ENCODE results near the gene KRT31.
A peak's percentile ranks its signal among the peaks of the same experiment; 100 is the strongest.
"Not testable (repeated sequence)": the region's sequence is repeated elsewhere in the genome, so short reads cannot be mapped to it uniquely, and the experiment has no call there.

KRT31 gene

DNA sequence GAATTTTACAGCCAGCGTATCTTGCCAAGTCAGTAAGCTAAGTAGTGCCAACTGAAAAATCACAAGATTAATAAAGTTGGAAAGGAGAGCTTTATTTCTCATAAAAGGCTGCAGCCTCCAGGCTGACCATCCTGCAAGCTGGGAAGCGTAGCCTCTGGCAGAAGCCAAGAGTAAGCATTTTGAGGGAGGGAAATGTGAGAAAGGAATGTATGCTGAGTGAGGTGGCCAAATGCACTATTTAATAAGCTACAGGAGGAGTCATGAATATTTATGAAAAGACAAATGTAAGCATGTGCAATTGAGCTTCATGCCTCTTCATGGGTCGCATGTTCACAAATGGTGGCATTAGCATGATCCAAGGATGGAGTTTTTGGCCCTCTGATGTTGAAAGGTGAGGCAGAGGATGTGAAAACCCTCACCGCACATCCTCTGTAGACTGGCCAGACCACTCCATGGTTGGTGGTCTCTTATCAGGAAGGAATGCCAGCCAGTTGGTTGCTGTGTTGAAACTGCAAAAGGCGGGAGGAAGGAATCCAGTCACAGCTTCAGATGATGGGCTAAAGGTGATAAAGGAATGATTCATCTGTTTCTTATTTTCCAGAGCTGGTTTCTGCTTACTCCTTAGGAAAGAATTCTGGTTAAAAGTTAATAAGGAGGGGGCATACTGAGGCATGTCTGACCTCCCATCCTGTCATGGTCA is 37.0 kb downstream of the KRT31 start:
- peak; percentile 79 for DNase-seq (ENCODE audit: low read depth)
- no peak overlapping the region for H3K4me3 ChIP-seq (ENCODE audit: low read length)
- TF ChIP-seq, protein P1, sequence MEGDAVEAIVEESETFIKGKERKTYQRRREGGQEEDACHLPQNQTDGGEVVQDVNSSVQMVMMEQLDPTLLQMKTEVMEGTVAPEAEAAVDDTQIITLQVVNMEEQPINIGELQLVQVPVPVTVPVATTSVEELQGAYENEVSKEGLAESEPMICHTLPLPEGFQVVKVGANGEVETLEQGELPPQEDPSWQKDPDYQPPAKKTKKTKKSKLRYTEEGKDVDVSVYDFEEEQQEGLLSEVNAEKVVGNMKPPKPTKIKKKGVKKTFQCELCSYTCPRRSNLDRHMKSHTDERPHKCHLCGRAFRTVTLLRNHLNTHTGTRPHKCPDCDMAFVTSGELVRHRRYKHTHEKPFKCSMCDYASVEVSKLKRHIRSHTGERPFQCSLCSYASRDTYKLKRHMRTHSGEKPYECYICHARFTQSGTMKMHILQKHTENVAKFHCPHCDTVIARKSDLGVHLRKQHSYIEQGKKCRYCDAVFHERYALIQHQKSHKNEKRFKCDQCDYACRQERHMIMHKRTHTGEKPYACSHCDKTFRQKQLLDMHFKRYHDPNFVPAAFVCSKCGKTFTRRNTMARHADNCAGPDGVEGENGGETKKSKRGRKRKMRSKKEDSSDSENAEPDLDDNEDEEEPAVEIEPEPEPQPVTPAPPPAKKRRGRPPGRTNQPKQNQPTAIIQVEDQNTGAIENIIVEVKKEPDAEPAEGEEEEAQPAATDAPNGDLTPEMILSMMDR (IDR thresholded peaks at IDR 0.05; ENCODE audit: insufficient read depth, low read depth, low read length, missing control alignments) = no peak

DNA sequence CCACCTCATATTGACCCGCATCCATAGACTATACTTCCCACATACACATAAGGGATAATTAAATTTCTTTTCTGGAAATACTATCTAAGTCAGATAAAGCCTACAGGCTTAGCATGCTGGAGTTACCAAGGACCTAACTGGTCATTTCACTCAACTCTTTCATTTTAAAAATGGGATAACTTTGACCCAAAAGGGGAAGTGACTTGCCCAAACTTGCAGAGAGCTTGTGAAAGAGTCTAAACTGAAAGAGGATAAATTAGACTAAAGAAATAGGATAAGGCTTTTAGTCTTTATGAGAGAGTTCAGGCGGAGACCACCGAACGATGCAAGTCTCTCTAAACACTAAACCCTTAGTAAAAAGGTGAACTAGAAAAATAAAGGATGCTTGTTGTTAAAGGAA is 42.9 kb downstream of the KRT31 start:
- DNase-seq (ENCODE audit: low read depth) = no peak
- TF ChIP-seq, protein P1 (IDR thresholded peaks at IDR 0.05; ENCODE audit: insufficient read depth, low read depth, low read length, missing control alignments) = no peak

DNA sequence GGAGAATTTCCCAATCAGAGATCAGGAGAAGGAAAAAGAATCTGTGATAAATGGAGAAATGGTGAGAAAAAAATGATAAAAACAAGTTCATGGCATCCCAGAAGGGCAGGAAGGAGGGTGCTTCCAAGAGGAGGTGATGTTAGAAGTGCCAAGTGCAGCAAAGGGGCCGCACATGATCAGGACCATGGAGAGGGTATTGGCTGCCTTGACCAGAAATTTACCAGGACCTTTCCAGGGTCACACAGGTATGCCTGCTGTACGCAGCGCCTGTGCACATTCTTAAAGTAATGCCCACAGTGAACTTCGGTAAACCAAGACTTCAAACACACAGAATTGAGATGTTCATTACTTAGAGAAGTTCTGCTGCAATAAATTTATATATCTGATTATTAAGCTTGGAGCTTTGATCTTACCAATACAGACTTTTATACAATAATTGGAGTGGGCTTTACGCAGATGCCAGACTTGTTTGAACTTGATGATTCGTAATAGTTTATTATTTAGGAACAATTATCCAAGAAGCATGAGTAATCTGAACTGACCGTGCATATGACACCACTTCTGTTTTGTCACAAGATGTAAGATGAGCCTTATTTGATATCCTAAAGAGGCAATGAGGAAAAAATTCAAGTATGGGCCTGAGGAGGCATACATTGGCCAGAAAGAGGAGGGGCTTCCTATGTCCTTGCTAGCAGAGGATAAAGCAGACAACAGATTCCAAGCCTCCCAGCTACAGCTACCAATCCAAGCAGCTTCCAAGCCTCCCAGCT is 44.6 kb downstream of the KRT31 start:
- no peak overlapping the region for H3K4me3 ChIP-seq (ENCODE audit: low read length)
- TF ChIP-seq, protein P1 (IDR thresholded peaks at IDR 0.05; ENCODE audit: insufficient read depth, low read depth, low read length, missing control alignments) = no peak
- peak; percentile 90 for DNase-seq (ENCODE audit: low read depth)

More for the DNA sequence above, 42.9 kb downstream of the KRT31 start:
- no peak overlapping the region for H3K4me3 ChIP-seq (ENCODE audit: low read length)

DNA sequence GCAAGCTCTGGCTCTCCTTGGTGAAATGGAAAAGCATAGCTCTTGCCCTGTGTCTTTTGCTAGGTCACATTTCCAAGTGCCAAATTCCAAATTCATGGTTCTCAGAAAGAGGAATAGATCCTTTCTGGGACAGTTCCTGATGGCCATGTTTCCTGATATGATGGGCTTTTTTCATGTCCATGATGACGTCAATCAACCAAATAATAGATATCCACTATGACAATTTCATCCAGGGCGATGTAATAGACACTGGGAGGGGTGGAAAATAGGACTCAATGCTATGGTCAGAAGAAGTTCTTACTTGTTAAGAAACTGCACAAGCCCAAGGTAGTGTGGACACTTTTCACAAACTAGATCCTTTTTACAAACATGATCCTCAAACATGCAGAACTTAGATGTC is 46.2 kb downstream of the KRT31 start:
- DNase-seq (ENCODE audit: low read depth) = no peak
- TF ChIP-seq, protein P1 (IDR thresholded peaks at IDR 0.05; ENCODE audit: insufficient read depth, low read depth, low read length, missing control alignments) = no peak
- H3K4me3 ChIP-seq (ENCODE audit: low read length) = no peak overlapping the region

DNA sequence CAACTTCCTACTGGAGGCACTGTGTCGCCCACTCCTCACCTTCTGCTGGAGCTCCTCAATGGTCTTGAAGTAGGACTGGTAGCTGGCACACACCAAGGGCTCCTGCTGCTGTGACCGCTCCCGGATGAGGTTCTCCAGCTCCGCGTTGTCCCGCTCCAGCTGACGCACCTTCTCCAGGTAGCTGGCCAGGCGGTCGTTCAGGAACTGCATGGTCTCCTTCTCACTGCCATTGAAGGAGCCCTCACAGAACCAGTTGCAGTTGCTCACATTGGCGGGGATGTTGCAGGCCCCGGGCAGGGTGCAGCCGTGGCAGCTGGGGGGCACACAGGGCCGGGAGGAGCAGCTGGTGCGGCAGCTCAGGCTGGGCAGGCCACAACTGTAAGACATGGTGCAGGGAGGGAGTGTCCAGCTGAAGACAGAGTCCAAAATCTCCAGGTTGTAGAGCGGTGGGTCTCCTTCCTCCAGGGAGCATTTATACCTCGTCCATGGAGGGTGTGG is 47.0 kb downstream of the KRT31 start, which contains the start of gene KRT33A:
Gene KRT33A, minus strand, starts transcription at position 448 of the 498 bp plus-strand sequence. Its CDS starts 61 bp downstream, at position 387.
- not testable (repeated sequence) for DNase-seq (ENCODE audit: low read depth); H3K4me3 ChIP-seq (ENCODE audit: low read length)

DNA sequence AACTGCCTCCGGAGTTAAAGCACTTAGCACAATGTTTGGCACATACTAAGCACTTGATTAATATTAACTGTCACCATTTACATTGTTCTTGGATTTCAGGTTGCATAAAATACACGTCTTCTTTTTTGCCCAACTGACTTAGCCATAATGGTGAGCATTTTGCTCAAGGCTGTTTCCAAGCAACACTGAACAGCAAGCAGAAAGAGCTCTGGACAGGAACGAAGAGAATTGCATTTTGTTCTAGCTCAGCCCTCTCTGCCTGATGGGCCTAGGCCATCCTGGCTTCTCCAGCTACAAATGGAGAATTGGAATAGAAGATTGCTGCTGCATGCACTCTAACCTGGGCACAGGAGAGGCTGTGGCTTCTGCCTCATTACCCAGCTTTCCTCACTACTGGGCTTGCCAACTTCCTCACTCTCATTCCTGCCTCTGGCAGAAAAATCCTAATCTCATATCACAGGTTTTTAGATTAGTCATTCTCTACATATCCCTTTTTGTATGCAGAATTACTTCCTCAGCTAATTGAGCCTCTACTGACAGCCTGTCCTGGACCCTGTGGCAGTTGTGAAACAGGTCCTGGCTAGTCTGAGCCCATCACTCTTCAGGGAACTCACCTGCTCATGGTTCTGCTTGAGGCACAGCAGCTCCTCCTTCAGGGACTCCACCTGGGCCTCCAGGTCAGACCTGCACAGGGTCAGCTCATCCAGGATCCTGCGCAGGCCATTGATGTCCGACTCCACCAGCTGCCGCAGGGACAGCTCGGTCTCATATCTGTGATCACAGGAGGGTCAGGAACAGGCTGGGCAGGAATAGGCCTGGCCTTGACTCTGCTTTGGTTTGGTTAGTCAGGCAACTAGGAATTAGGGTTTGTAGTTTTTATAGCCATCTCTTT is 49.3 kb downstream of the KRT31 start:
- DNase-seq (ENCODE audit: low read depth) = peak; percentile 93
- TF ChIP-seq, protein P1 (IDR thresholded peaks at IDR 0.05; ENCODE audit: insufficient read depth, low read depth, low read length, missing control alignments) = no peak
- H3K4me3 ChIP-seq (ENCODE audit: low read length) = no peak overlapping the region

DNA sequence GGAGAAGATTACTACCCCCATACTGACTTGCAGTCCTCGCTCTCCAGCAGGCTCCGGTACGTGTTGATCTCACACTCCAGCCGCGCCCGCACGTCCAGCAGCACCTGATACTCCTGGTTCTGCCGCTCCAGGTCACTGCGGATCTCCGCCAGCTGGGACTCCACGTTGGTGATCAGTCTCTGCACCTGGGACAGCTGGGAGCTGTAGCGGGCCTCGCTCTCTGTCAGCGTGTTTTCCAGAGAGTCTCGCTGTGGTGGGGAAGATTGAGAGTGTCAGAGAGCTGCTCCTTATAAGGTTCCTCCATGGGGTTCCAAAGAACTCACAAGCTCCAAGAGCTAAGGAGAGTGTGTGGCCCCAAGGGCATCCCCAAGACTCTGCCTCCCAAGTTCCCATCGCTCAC is 51.0 kb downstream of the KRT31 start:
- DNase-seq (ENCODE audit: low read depth); H3K4me3 ChIP-seq (ENCODE audit: low read length): not testable (repeated sequence)
